Measurements from ENCODE around the gene CRYBB2.
"Not testable (repeated sequence)": the region's sequence is repeated elsewhere in the genome, so short reads cannot be mapped to it uniquely, and the experiment has no call there.

CRYBB2 gene

DNA sequence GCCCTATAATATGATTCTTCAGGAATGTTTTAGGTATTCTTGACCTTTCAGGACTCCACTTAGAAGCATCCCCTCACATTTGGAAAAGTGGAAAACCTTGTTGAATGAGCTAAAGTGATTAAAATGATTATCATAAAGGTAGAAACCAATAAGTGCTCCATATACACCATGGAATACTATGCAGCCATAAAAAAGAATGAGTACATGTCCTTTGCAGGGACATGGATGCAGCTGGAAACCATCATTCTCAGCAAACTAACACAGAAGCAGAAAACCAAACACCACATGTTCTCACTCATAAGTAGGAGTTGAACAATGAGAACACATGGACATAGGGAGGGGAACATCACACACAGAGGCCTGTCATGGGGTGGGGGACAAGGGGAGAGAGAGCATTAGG lies 14.3 kb downstream of the CRYBB2 start:
- DNase-seq (ENCODE audit: low spot score) = not testable (repeated sequence)

GRCh38 chr22:25235547-25236290 lies 16.3 kb downstream of the CRYBB2 start:
- DNase-seq (ENCODE audit: low spot score) = peak; percentile 96

GRCh38 chr22:25236417-25236816 lies 17.0 kb downstream of the CRYBB2 start:
- no peak for DNase-seq (ENCODE audit: low spot score)

- DNase-seq (ENCODE audit: low spot score) = no peak
Measured at GRCh38 chr22:25237503-25237902, 18.1 kb downstream of the CRYBB2 start.

GRCh38 chr22:25238058-25238457 lies 18.6 kb downstream of the CRYBB2 start:
- not testable (repeated sequence) for DNase-seq (ENCODE audit: low spot score)

GRCh38 chr22:25255169-25255568 lies 35.7 kb downstream of the CRYBB2 start:
- not testable (repeated sequence) for DNase-seq (ENCODE audit: low spot score)

- DNase-seq (ENCODE audit: low spot score) = not testable (repeated sequence)
Measured at GRCh38 chr22:25267567-25267966, 48.1 kb downstream of the CRYBB2 start.

GRCh38 chr22:25268902-25269301 lies 49.5 kb downstream of the CRYBB2 start:
- not testable (repeated sequence) for DNase-seq (ENCODE audit: low spot score)

DNA sequence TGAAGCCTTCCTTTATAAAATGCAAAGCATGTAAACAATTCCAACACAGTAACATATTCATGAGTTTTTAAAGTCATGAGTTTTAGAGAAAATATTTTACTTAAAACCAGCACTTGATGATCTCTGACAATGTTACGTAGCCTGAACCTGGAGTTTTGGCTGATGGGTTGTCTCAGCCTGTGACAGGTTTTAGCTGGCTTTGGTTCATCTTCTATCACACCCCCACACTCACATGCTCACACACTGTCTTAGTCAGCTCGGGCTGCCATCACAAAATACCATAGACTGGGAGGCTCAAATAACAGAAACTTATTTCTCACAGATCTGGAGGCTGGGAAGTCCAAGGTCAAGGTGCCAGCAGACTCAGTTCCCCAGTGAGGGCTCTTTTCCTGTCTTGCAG lies 50.6 kb downstream of the CRYBB2 start:
- not testable (repeated sequence) for DNase-seq (ENCODE audit: low spot score)

- not testable (repeated sequence) for DNase-seq (ENCODE audit: low spot score)
Measured at GRCh38 chr22:25273231-25273630, 53.8 kb downstream of the CRYBB2 start.

- not testable (repeated sequence) for DNase-seq (ENCODE audit: low spot score)
Measured at GRCh38 chr22:25273928-25274327, 54.5 kb downstream of the CRYBB2 start.

DNA sequence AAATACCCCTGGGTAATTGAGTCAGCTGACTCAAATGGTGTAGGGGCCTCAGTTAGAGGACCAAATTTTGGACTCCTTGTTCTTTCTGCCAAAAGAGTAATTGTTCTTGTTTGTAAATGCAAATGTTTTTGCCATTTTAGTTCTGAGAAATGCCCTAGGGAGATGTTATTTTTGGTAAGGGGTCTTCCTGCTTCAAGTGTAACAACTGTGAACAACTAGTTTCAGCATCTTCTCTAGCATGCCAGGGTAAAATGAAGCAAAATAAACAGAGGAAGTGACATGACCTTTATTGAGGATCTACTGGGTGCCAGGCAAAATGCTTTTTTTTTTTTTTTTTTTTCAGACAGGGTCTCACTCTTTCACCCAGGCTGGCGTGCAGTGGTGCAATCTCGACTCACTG lies 60.7 kb downstream of the CRYBB2 start:
- not testable (repeated sequence) for DNase-seq (ENCODE audit: low spot score)

All from hepatic stellate cell (primary cell).